GM12872 (cell line): ENCODE results near the gene SYCN.

Experiments
- CTCF ChIP-seq: IDR thresholded peaks from 3 replicates; pipeline ENCODE4 v1.5.1; 2011; ENCODE audit warnings: low read depth, mild to moderate bottlenecking, low read length, moderate library complexity; ENCODE audit not compliant: insufficient read depth

Gene SYCN

GRCh38 chr19:39206122-39206521, 2.1 kb upstream of the SYCN start:
- TF ChIP-seq CTCF, result no peak

- no peak for TF ChIP-seq CTCF
Observed at GRCh38 chr19:39205449-39205764, 1.3 kb upstream of the SYCN start.

GRCh38 chr19:39202998-39203355, 1.1 kb downstream of the SYCN start:
- TF ChIP-seq CTCF, result no peak

- no peak for TF ChIP-seq CTCF
Observed at GRCh38 chr19:39200803-39201115, 3.3 kb downstream of the SYCN start.

- TF ChIP-seq CTCF, result no peak
Observed at GRCh38 chr19:39200066-39200802, 3.8 kb downstream of the SYCN start.

- TF ChIP-seq CTCF, result no peak
Observed at GRCh38 chr19:39199025-39199424, 5.0 kb downstream of the SYCN start.

GRCh38 chr19:39197808-39198207, 6.3 kb downstream of the SYCN start:
- no peak for TF ChIP-seq CTCF
